ENCODE data around the gene SLC43A3. TPM values are rescaled to one million over a fixed set of nuclear protein-coding genes. Genes with fewer than 3 reads are reported as not detected.
A peak's percentile ranks its signal among the peaks of the same experiment; 100 is the strongest.

SLC43A3 gene
- total and polyA plus RNA-seq, 9 of the 15 experiments (the other 6 are each of a cell fraction or from before 2014, with no cell fraction given): 63.7 to 281 (median 139) TPM

- Histone ChIP-seq H3K9me1 (ENCODE audit: control insufficient read depth, insufficient read depth, low read length) (no peaks in the 10 kb centered on the region), H3K27ac (ENCODE audit: extremely low read depth, low read depth, low read length) (no peak overlapping the region; the same call in 2 of the 3 replicates), H4K20me1 (replicated peaks; ENCODE audit: control insufficient read depth, insufficient read depth, low read length) (peaks cover 13% of the 10 kb centered on the region), H3K36me3 (ENCODE audit: control insufficient read depth, insufficient read depth, low read length) (peaks cover 98% of the 10 kb centered on the region), H2AFZ (ENCODE audit: low read depth, low read length) (no peak overlapping the region), H3K9ac (ENCODE audit: insufficient read depth in 1 of 2, low read depth in 2 of 2, low read length in 2 of 2) (0 out of 4 replicates have a peak overlapping the region, but pooled peaks of 1 of the 2 experiments have one; percentile 14), H3K4me3 (no peak overlapping the region), H3K4me2 (ENCODE audit: insufficient read depth, low read length) (no peak overlapping the region), H3K9me3 (replicated peaks; ENCODE audit: control insufficient read depth, insufficient read depth, low read depth, low read length) (no peaks in the 10 kb centered on the region), H3K79me2 (ENCODE audit: control insufficient read depth, insufficient read depth, low read length) (peaks cover 53% of the 10 kb centered on the region), H3K27me3 (ENCODE audit: control insufficient read depth in 2 of 2, insufficient read depth in 2 of 2, low read length in 2 of 2) (no peaks in the 10 kb centered on the region), H3K4me1 (replicated peaks in 1 of 2; ENCODE audit: control insufficient read depth in 2 of 2, insufficient read depth in 2 of 2, low read length in 2 of 2) (peaks cover 0 to 3% of the 10 kb centered on the region in 2 experiments; a peak in 3 of 5 replicates)
- FAIRE-seq (no peak), DNase-seq (ENCODE audit: extremely low read depth in 1 of 4, low spot score in 3 of 4) (no peak), ATAC-seq (peak; percentile 18; the same call in 2 of the 3 replicates)
- BruUV-seq (replicated peaks): no TSS peak
- in situ Hi-C loops (cut with MboI) (no loop called here), intact Hi-C loops (cut with micrococcal nuclease) (no loop called here)
- ChIA-PET CTCF (ENCODE audit: low intra/inter-chr PET ratio) (no interaction called here), POLR2A (interaction anchor here (1.3 to 4.6 kb wide), 2 partner anchors 12 to 15 kb away, joined by 4 to 18 read pairs; no protein-coding TSS in a partner anchor)
- TF ChIP-seq ZNF512 (tag; IDR thresholded peaks at IDR 0.05) (no peak), POLR2G (IDR thresholded peaks at IDR 0.05; ENCODE audit: low read depth, low read length) (0 out of 2 replicates have a peak, but pooled peaks have one; percentile 16), ZKSCAN8 (CRISPR knock-in tag; IDR thresholded peaks at IDR 0.05) (no peak), USF1 (CRISPR knock-in tag; IDR thresholded peaks at IDR 0.05) (no peak), ZBTB34 (CRISPR knock-in tag; IDR thresholded peaks at IDR 0.05) (no peak), RBFOX2 (IDR thresholded peaks at IDR 0.05; ENCODE audit: low read depth, low read length) (peak; percentile 53), ZNF354B (CRISPR knock-in tag; IDR thresholded peaks at IDR 0.05) (no peak), FOXP1 (CRISPR knock-in tag; IDR thresholded peaks at IDR 0.05) (no peak), ZC3H11A (IDR thresholded peaks at IDR 0.05; ENCODE audit: low read depth, low read length) (no peak)
- WGBS (ENCODE audit: insufficient coverage, low coverage, missing lambda C conversion rate): 95% methylated on average over 11 of the region's 11 CpGs
Measured at GRCh38 chr11:57414612-57415212, 12.2 kb downstream of the SLC43A3 start.

Measured in K562 (cell line).